GM12872 (cell line): ENCODE measurements around the gene IRAG1.

Experiments
- TF ChIP-seq, protein P1 (sequence below): IDR thresholded peaks from 3 replicates; pipeline ENCODE4 v1.5.1; 2011; ENCODE audit warnings: low read depth, mild to moderate bottlenecking, low read length, moderate library complexity; ENCODE audit not compliant: insufficient read depth

IRAG1 gene, protein sequence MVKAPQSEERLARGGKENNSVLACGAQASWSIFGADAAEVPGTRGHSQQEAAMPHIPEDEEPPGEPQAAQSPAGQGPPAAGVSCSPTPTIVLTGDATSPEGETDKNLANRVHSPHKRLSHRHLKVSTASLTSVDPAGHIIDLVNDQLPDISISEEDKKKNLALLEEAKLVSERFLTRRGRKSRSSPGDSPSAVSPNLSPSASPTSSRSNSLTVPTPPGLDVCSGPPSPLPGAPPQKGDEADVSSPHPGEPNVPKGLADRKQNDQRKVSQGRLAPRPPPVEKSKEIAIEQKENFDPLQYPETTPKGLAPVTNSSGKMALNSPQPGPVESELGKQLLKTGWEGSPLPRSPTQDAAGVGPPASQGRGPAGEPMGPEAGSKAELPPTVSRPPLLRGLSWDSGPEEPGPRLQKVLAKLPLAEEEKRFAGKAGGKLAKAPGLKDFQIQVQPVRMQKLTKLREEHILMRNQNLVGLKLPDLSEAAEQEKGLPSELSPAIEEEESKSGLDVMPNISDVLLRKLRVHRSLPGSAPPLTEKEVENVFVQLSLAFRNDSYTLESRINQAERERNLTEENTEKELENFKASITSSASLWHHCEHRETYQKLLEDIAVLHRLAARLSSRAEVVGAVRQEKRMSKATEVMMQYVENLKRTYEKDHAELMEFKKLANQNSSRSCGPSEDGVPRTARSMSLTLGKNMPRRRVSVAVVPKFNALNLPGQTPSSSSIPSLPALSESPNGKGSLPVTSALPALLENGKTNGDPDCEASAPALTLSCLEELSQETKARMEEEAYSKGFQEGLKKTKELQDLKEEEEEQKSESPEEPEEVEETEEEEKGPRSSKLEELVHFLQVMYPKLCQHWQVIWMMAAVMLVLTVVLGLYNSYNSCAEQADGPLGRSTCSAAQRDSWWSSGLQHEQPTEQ

DNA sequence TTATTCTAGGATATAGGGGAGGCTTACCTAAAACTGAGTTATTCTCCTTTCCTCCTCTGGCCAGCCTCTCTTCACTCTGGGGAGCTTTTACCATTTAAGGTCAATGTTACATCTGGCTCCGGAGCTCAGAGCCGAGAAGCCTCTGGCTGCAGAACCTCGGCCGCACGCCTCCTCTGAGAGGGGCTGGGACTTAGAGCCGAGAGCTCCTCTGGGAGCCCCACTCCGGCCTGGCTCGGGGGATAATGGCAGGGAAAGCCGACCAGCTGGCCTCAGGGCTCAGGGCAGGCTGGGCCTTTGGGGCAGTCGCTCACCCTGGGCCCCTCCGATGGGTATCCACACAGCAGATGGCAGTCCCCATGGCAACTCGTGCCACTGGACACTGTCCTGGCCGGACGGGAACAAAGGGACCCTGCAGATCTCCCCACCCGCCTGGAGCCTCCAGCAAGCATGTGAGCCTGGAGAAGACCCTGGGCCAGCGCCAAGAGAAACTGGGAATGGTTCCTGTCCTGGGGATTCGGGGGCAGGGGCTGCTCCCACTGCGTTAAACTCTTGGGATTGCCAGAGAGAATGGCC is at the start of gene IRAG1:
TSS of gene IRAG1 (minus strand) at position 247 of the 573 bp plus-strand sequence. CDS start at position 94, 153 bp downstream.
- TF ChIP-seq, protein P1, sequence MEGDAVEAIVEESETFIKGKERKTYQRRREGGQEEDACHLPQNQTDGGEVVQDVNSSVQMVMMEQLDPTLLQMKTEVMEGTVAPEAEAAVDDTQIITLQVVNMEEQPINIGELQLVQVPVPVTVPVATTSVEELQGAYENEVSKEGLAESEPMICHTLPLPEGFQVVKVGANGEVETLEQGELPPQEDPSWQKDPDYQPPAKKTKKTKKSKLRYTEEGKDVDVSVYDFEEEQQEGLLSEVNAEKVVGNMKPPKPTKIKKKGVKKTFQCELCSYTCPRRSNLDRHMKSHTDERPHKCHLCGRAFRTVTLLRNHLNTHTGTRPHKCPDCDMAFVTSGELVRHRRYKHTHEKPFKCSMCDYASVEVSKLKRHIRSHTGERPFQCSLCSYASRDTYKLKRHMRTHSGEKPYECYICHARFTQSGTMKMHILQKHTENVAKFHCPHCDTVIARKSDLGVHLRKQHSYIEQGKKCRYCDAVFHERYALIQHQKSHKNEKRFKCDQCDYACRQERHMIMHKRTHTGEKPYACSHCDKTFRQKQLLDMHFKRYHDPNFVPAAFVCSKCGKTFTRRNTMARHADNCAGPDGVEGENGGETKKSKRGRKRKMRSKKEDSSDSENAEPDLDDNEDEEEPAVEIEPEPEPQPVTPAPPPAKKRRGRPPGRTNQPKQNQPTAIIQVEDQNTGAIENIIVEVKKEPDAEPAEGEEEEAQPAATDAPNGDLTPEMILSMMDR, result no peak

DNA sequence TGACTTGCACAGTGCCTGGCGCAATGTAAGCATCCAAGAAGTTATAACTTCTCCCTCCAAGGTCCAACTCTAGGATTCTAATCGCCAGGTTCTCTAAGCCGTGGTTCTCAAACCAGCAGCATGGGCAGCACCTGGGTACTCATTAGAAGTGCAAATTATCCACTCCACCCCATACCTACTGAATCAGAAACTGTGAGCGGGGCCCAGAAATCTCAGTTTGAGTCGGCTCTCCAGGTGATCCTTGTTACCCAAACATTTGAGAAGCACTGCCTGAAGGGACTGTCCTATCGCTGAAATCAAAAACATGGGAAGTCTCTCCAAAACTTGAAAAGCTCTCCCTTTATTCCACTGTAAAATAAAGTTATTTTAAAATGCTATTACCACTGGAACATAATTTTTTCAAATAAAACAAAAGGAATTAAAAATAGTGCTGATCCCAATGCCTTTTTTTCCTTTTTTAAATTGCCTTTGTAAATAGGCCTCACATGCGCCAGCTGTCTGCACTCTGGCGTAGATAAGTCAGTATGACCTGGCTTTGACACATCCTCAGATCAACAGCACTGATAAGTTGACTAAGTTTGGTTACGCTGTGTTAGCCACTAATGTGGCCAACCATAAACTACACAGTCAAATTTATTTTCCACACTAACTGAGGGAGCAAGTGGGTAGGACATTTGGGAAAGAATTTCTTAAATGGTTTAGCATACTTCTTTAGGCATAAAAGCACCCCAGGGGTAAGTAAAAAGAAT is 49.1 kb upstream of the IRAG1 start:
- TF ChIP-seq, protein P1, result no peak

GRCh38 chr11:10735481-10736475 is 42.2 kb upstream of the IRAG1 start:
- TF ChIP-seq, protein P1, result peak; percentile 97

- TF ChIP-seq, protein P1, result no peak
Observed at GRCh38 chr11:10731064-10731680, 37.6 kb upstream of the IRAG1 start.

- TF ChIP-seq, protein P1, result no peak
Observed at GRCh38 chr11:10730151-10730550, 36.6 kb upstream of the IRAG1 start.
